ENCODE measurements around the gene ROS1.
A peak's percentile ranks its signal among the peaks of the same experiment; 100 is the strongest.
"Not testable (repeated sequence)": the region's sequence is repeated elsewhere in the genome, so short reads cannot be mapped to it uniquely, and the experiment has no call there.

The ROS1 gene

DNA sequence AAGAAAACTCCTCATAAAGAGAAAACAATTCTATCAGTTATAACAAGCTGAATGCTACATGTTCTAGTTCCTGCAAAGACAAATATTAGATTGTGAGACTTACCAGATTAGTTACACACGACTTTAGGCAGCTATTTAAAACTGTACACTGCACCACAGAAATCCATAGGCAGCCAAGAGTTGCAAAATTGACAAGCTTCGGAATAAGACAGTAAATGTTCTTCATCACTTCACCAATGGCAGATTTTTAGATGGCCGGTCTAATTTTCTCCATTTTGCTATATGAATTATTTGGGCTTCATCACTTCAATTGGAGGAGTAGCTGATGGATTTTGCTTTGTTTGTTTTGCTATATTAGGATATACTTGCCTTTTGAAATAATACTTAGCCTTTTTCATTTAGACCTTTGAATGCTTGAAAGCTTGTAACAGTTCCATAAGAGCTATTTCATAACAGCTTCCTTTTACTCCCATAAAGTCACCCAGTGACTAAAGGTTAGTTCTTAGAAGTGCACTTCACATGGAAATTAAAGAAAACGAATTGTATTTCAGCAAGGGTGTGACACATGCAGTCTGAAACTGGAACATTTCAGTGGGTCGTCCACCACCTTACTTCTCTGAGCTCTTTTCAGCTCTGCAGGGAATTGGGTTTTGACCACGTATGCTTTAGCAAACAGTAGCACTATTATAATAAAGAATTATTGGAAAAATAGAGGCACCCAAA, at the start of gene ROS1:
Gene ROS1, minus strand, starts transcription at position 512 of the 723 bp plus-strand sequence. Its CDS starts 286 bp downstream, at position 226.
- DNase-seq = no peak

DNA sequence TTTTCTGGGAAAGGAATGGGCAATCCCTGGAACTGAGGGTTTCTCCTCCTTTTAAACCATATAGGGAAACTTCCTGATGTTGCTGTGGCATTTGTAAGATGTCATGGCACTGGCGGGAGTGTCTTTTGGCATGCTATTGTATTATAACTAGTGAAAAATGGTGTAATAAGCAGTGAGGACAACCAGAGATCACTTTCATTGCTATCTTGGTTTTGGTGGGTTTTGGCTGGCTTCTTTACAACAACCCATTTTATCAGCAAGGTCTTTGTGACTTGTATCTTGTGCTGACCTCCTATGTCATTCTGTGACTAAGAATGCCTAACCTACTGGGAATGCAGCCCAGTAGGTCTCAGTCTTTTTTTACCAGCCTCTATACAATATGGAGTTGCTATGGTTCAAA, 47.7 kb upstream of the ROS1 start:
- DNase-seq = no peak

DNA sequence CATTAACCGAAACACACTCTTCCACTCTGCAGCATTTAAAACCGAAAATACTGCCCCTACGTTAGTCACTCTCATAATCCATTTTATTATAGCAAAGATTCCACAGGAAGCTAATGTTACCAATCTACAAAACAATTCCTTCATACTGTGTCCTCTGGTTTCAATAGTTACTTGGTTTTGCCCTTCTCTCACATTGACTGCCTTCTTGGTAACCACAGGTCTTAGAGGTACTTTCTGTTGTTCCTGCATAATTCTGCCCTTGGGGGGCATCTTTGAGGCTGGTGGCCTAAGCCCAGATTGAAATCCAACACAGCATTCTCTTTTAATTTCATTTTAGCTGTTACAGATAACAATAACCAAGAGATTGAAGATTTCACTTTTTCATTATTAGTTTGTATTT, 46.9 kb upstream of the ROS1 start:
- DNase-seq = no peak

DNA sequence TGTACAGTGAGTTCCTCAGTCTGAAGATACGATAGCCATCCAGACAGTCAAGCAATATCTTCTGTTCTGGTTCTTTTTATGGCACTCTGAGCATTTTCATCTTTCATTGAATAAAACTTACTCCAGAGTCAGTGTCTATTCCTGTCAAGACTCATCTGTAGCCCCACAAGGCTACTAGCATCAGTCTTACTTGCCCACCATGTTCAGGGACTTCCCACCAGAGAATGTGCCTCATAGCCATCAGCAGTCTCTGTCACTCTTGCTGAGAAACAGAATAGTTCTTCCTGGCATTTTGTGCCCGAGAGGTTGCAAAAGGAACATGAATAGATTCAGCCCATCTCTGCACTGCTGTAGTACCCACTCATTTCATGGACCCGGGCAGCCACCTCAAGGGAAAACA, 44.0 kb upstream of the ROS1 start:
- no peak for DNase-seq

DNA sequence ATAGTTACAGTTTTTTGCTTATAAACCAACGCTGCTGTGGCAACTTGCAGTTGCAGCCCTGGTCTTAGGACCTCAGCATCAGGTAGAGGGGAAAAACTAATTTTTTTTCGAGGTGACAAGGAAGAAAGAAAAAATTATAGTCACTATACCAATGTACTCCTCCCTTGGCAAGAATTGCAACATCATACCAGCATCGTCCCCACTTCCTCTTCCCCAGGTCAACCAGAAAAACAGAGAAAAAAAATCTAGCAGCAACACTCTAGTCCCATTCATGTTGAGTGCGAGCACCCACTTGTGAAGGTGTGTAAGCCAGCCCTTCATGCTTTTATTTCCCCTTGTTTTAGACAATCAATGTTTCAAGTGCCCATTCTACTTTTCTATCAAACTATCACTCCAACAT, 43.6 kb upstream of the ROS1 start:
- no peak for DNase-seq

DNA sequence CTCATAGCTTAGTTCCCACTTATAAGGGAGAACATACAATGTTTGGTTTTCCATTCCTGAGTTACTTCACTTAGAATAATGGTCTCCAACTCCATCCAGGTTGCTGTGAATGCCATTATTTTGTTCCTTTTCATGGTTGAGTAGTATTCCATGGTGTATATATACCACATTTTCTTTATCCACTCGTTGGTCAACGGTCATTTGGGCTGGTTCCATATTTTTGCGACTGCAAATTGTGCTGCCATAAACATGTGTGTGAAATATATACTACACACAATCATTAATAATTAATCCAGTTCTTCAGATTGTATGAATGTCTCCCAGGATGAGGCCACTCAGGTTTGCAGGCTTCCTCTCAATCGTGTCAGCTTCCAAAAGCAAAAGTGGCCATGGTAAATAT, 42.8 kb upstream of the ROS1 start:
- not testable (repeated sequence) for DNase-seq

DNA sequence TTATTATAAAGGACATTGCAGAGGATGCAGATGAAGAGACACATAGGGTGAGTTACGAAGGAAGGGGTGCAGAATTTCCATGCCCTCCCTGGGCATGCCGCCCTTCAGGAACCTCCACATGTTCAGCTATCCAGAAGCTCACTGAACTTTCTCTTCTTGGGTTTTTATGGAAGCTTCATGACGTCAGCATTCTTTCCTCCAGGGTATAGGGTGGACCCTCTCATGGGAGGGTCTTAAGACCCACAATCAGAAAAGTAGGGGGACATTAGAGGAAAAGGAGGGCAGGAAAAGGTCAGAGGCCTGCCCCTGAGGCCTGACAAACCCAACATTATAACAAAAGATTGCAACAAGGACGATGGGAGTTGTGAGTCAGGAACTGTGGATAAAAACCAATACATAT, 42.1 kb upstream of the ROS1 start:
- DNase-seq = no peak

DNA sequence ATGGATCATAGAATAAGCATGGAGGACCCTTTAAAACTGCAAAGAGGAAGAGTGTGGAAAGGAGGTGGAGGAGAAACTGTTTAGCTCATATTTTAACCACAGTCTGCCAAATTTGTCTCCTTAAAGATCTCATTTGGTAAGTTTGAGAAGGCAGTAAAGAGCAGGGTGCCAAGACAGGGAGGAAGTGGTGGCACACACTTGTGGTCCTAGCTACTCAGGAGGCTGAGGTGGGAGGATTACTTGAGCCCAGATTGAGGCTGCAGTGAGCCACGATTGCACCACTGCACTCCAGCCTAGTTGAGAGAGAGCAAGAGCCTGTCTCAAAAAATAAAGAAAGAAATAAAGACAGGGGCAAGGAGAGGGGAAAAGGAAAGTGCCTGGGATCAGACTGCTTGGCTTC, 39.9 kb upstream of the ROS1 start:
- DNase-seq = no peak

DNA sequence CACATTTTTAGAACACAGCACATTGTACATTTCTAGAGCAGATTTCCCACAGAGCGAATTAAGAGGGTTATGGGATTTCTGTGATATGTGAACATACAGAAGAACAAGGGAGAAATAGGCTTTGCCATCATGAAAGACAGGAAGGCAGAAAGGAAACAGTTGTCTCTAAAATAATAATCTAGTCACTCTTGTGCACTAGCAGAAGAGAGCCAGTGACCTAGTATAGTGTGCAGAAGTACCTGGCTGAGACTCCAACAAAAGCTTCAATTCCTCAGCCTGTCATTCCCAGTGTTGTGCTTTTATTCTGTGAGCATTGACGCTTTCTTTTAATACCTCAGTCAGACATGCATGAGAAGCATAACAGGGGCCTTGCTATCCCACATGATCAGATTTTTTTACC, 39.0 kb upstream of the ROS1 start:
- no peak for DNase-seq

DNA sequence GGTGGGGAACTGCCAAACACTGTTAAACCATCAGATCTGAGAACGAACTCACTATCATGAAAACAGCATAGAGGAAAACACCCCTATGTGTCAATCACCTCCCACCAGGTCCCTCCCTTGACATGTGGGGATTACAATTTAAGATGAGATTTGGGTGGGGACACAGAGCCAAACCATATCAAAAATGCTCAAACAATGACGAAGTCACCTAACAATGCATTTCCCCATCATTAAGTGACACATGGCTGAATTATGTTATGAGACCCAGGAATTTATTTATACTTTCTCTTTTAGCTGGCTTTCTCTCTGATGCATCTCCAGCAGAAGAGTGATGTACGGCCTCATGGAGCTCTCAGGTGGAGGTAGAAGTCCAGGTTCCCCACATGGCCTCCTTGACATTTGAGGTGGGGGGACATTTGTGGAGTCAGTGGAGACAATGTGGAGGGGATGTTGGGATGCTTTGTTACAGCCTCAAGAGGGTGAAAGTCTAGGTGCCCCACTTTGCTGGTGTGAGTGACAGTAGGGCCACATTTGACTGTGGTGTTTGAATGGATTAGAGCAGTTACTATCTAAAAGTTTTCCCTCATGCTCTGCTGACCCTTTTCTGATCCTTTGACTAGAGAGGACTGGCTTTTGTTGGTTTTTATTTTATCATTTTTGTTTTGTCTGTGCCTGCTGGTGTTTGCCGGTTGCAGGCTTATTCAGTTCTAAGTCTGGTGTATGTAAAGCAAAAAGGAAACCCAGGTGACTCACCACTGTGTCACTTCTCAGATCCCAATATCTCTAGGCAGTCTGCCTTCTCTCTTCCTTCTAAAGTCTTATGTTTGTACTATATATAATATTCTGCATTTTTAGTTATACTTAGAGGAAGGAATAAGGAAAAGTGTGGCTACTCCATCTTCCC, 38.3 kb upstream of the ROS1 start:
- DNase-seq = no peak

DNA sequence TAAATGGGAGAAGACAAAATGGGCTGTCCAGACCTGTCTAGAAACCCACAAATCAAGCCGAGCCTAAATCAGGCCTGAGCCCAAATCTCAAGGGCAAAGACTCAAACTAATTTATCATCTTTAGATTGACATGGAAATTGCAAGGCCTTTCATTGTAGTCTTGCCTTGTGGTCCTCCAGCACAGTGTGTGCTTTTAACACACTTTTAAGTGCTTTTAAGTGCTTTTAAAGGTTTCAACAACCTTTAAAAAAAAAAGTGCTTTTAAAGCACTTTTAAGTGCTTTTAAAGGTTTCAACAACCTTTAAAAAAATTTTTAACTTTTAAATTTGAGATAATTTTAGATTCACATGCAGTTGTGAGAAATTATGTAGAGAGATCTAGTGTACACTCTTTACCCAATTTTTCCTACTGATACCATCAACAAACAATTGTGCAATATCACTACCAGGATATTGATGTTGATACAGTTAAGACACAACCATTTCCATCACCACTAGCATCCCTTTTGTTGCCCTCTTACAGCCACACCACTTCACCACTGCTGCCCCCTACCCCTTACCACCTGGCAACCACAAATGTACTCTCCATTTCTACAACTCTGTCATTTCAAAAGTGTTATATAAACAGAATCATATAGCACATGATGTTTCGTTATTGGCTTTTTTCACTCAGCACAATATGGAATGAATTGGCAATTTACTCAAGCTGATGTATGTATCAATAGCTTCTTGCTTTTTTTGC, 33.6 kb upstream of the ROS1 start:
- no peak for DNase-seq

DNA sequence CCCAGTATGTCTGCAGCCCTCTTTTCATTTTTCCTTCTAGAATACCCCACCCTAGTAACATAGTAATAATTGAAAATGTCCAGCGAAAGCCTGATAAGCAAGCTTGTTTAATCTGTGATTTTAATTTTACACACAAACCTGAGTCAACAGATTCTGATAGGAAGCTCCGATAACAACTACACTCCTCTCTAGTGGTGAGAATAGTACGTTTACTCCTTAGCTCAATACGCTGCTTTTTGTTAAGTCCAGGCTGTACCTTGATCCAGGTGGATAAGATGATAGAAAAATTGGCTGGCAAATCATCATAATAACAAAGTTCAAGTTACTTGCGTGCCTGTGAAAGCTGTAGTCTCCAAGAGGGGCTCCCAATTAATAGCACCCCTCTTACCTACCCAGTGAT, 31.3 kb upstream of the ROS1 start:
- no peak for DNase-seq

DNA sequence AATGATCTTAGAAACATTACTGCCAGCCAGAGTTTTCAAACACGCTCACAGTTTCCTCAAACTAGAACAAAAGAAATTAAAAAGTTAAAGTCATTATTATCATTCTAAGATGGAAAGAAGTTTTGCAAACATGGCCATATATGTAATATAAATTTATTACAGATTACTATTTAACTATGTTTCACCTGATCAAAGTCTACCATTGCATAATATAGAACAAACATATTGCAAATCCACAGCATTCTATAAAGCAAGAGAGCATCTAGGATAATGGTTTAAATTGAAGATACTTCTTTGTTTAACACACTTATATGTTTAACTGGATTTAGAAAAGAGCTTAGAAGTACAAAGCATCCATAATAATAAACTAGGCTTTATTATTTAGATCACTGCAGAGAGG, 30.5 kb upstream of the ROS1 start:
- no peak for DNase-seq

DNA sequence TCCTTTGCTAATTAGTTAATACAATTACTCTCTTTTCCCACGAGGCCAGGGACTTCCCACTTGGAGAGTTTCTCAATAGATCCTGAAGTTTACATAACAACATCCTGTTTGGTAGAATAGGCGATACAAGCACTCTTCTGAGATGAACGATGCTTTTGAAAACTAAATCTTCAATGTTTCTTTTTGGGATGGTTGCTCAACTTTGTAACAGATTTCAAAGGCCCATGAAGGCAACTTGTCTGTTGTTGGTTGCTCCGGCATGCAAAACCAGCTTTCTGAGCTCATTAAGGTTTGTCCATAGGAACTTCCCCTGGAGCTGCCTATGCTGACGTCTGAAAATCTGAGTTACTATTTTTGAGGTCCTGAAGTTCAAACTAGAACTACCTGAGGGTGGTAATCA, 25.9 kb upstream of the ROS1 start:
- no peak for DNase-seq

DNA sequence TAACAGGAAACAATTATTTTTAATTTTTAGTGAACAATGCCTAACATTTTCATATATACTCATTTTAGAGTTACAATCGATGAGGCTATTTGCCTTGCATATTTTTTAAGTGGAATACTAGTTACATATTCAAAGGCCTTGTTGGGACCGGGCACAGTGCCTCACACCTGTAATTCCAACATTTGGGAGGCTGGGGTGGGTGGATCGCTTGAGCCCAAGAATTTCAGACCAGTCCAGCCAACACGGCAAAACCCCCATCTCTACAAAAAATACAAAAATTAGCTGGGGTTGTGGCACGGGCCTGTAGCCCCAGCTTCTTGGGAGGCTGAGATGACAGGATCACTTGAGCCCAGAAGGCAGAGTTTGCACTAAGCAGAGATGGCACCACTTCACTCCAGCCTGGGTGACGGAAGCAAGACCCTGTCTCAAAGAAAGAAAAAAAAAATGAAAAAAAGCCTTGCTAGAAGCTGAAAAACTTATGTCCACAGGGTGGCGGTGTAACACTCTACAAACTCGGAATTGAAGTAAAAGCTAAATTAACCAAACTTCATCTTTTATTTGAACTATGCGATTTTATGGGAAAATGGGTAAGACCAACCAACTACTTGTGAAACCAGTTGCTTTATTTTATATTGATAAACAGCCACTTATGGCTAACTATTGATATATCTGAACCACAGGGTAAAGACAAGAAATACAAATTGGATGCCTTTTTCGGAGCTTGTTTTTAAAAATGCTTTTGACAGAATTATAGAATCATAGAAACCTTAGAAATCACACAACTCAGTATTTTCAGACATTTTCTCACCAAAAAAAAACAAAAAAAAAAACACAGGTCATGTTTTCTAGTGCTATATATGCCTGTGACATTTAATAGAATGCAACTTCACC, 24.1 kb upstream of the ROS1 start:
- peak; percentile 73 for DNase-seq

DNA sequence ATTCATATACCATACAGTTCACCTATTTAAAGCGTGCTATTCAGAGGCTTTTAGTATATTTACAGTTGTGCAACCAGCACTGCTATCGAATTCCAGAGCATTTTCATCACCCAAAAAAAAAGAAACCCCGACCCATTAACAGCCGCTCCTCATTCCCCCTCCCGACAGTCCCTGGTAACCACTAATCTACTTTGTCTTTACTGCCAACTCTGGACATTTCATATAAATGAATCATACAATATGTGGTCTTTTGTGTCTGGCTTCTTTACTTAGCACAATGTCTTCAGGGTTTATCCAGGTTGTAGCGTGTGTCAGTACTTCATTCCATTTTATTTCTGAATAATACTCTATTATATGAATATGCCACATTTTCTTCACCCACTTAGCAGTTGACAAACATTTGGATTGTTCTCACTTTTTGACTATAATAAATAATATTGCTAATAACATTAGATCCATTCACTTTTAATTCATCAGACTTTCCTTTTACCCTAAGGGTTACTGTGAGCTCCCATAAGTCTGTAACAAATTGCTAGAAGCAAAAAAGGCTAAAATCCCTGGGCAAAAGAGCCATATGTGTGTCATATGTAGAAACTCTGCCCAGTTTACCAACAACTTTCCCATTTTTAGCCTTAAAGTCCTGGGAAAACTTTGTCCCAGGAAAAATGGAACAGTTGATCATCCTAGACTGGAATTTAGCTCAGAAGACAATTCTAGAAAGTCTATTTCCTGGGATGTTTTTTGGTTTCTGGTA, 23.2 kb upstream of the ROS1 start:
- no peak for DNase-seq

DNA sequence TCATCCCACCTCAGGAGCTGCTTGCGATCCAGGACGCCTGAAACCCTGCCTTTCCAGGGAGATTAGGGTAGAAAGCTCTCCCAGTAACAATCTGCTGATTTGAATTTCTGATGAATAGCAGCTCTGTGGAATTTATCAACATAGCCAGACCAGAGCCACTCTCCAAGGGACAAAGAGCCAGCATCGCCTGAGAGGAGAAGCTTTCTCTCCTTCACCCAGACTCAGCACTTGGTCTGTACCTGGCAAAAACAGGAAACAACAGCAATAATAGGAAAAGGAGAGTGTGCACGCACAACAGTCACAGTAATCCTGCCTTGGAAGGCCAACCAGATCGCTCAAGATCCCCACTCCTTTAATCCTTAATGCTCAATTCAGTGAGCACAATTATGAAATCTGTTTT, 22.3 kb upstream of the ROS1 start:
- DNase-seq = no peak

DNA sequence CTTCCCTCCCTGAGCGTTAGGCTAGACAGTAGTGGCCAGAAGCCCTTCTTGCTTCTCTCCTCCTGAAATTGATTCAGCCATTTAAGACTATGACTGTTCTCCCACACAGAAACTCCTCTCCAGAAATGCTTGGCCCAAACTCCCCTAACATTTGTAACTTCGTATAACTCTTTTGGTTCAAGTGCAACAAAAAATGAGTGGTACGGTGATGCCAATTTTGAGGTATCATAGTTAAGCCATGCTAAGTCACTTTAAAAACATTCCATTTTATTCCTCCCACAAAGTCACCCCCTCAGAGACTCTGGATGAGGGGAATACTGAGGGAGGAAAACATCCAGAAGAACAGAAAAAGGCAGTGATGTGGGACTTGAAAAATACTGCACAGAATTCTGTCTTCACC, 21.1 kb upstream of the ROS1 start:
- no peak for DNase-seq

DNA sequence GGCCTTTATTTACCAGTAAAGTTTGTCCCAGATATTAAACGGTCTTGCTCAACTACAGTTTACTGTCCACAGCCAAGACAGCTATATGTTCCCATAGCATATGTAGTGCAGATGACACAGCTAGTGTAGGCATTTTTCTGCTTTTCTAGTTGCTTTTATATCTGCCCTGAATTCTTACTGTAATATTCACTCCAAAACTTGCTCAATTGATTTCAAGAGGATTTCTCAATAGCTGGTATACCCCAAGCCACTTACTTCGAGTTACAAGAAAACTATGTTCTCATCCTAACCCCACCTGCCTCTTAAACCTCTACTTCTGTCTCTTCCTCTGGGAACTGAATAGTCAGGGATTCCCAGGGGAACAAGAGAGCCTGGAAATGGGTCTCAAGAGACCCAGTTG, 18.9 kb upstream of the ROS1 start:
- no peak for DNase-seq

DNA sequence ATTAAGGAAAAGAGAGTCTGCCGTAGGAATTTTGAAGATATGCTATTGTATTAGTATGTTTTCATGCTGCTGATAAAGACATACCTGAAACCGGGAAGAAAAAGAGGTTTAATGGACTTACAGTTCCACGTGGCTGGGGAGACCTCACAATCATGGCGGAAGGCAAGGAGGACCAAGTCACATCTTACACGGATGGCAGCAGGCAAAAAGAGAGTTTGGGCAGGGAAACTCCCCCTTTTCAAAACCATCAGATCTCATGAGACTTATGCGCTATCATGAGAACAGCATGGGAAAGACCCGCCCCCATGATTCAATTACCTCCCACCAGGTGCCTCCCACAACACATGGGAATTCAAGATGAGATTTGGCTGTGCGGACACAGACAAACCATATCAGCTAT, 16.6 kb upstream of the ROS1 start:
- not testable (repeated sequence) for DNase-seq

DNA sequence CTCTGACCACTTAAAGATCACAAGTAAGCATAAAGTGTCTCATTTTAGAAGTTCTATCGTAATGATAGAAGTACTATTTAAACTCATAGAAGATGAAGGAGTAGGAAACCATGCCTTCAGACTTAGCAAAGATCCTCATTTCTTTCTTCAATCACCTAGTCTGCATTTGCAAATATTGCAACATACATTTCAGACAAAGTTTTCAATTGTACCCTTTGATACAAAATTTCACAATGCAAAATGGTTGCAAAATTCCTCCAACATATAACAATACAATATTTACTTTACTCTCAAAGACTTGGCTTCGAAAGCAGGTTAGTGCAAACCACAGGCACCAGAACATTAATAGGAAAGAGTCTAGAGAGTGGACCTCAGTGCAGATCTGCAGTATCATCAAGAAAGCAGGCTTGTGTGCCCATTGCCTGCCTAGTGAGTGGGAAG, 16.1 kb upstream of the ROS1 start:
- DNase-seq = no peak
